NCI-H2029 (cell line): ENCODE data around the gene PIEZO2.

Experiments used
- DNase-seq: peaks from one replicate; lab custom pipeline; 2025; lab: John Stamatoyannopoulos, UW

Gene PIEZO2

GRCh38 chr18:11025671-11026070 is 123.7 kb downstream of the PIEZO2 start:
- no peak for DNase-seq

DNA sequence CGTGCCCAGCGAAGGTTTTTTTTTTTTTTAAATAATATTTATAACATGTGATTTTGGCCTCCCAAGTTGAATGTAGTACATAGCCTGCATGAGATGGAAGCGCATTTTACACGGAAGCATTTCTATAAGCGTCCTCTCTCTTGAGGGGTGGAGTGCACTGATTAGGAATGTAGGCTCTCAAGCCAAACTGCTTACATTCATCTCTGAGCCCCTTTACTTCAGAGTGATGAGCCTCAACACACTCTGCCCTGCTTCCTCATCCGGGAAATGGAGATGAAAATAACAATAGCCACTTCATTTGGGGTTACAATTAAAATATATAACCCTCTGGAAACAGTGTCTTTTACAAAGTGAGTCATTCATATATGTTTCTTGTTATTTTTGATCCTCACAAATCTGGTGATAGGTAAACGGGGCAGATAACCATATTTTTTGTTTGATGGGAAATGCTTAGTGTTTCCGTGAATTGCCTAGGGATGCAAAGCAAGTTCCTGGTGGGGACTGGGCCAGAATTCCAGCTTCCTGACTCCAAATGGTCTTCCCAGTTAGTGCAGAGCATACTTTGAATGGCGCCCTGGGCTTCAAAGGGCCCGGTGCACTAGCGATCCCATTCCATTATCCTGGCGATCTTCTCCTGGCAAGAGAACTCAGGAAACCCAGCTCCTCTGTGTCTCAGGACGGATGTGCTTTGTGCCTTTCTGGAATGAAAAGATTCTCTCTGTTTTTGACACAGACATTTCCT is 124.3 kb downstream of the PIEZO2 start:
- no peak for DNase-seq

- no peak for DNase-seq
These were observed 127.9 kb downstream of the PIEZO2 start for GRCh38 chr18:11021477-11021876.

GRCh38 chr18:11020877-11021414 is 128.4 kb downstream of the PIEZO2 start:
- no peak for DNase-seq

- DNase-seq = no peak
These were observed 129.1 kb downstream of the PIEZO2 start for GRCh38 chr18:11020161-11020853.

DNA sequence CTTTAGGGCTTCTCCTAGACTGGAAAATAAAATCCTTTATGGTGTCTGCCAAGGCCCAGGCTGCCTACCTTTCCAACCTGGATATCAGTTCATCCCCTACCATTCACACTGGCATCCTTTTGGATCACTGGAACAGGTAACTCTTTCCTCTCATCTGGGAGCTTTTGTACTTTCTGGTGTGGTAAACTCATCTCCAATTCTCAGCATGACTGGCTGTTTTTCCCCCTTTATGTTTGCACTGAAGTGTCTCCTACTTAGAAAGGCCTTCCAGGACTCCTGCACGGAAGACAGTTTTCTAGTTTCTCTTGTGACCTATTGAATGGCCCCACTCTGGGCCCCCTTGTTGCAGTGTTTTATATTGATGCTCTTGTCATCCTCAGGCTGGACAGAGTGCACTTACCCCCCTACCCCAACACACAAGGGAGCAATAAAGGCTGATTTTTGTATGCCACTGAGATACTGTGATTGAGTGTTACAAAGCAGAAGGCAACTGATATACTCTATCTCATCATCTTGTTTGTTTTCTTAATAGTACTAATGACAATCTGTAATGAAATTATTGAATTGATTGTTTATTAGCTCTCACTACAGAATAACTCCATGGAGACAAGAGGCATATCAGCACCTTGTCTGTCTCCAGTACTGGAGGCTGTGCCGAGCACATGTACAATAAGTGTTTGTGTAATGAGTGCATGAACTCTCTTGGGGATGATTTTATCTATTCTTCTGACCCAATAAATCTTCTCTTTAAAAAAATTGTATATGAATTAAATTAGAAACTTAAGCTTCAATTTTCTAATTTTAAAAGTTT is 129.9 kb downstream of the PIEZO2 start:
- no peak for DNase-seq

GRCh38 chr18:11009869-11010268 is 139.5 kb downstream of the PIEZO2 start:
- no peak for DNase-seq

DNA sequence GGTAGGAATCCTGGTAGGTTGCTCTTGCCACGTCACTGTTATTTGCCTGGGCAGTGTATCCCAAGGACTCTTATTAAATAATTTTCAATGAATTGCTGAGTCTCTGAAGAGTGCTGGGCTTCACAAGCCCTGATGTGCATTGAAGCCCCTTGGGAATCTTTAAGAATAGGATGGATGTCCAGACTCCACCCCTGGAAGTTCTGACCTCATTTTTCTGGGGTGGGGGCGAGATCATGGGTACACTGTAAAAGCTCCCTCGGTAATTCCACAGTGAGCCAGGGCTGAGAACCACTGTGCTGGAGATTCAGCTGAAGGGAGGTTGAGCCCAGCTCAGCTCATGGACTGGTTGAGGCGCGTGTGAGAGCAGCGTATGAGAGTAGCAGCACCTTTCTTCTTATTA is 140.2 kb downstream of the PIEZO2 start:
- no peak for DNase-seq

GRCh38 chr18:11008505-11008904 is 140.9 kb downstream of the PIEZO2 start:
- no peak for DNase-seq

DNA sequence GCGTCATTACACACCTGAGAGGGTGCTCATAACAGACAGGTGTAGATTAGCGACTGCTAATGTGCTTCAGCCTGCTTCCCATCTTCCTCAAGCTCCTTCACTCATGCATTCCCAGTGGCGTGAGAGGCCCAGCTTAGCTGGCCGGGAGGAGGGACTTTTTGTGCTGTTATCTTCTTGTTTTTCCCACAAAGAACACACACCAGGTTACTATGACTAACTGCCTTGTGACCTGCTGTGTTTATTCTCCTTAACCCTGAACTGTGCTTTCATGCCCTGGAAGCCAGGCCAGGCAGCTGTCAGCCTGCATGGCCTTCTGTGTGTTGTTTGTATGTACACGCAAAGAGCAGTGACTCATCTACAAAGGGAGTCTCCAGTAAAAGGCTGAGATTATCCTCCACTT is 143.8 kb downstream of the PIEZO2 start:
- DNase-seq = no peak

- no peak for DNase-seq
These were observed 144.4 kb downstream of the PIEZO2 start for GRCh38 chr18:11004951-11005350.

DNA sequence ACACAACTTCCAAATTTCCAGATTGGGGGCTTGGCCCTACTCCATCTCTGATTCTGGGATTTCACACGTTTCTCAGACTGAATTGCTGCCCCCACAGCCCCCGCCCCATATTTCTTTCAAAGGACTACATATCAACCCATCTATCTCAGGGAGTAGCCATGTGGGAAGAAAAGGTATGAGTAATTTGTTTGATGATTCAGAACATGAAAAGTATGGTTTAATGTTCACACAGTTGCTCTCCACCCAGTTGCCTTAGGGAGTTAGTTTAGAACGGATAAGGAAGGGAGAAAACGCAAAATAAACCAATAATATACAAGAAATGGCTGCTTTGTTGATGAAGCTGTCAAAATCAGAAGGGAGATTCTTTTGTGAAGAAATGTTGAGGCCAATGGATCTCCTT is 145.1 kb downstream of the PIEZO2 start:
- DNase-seq = no peak

GRCh38 chr18:11002796-11003195 is 146.6 kb downstream of the PIEZO2 start:
- no peak for DNase-seq

DNA sequence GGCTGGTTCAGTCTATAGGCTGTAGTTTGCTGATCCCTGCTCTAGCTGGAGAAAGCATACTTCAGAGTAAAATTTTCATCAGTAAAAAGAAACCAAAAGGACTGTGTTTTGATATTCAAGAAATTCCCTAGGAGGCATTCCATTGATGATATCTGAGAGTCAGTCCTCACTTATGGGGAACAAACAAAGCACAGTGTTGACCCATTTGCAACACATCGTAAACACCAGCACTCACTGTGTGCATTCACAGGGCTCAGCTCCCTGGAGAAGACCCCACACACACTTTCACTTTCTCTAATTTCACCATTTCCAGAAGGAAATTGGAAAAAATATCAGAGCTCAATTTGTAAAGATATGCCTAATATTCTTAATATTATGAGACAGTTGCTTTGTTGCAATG is 147.1 kb downstream of the PIEZO2 start:
- DNase-seq = no peak

DNA sequence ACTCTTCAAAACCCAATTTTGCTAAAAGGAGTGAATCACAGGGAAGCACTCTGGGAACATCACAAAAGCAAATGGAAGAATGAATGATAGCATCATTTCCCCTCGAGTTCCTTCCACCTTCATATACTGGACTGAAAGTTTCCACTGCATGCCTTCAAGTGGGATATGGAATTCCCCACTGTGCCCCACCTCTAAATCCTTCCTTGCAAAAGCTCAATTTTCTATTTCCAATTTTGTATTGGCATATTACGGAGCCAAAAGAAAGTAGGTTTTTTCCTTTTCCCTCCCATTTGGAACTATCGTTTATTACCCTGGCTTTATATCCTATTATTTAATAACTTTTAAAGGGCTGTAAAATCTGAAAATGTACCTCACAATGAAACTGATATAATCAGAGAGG is 149.3 kb downstream of the PIEZO2 start:
- no peak for DNase-seq

- DNase-seq = no peak
These were observed 151.5 kb downstream of the PIEZO2 start for GRCh38 chr18:10997885-10998284.

GRCh38 chr18:10995550-10995949 is 153.8 kb downstream of the PIEZO2 start:
- DNase-seq = no peak

DNA sequence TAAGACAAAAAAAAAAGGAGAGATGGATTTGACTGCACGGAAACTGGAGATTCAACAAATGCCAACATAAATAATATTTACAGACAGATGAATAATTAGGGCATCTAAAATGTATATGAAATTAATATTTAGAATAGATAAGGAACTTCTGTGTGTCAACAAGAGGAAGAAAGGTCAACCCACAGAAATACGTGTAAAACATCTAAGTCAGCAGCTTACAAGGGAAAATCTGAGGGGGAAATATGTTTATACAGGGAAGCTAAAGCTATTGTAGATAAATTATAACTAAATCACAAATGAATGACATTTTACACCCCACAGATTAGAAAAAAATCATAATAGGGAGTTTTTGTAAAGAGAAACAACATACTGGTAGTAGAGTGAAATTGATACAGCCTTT is 159.9 kb downstream of the PIEZO2 start:
- DNase-seq = no peak

DNA sequence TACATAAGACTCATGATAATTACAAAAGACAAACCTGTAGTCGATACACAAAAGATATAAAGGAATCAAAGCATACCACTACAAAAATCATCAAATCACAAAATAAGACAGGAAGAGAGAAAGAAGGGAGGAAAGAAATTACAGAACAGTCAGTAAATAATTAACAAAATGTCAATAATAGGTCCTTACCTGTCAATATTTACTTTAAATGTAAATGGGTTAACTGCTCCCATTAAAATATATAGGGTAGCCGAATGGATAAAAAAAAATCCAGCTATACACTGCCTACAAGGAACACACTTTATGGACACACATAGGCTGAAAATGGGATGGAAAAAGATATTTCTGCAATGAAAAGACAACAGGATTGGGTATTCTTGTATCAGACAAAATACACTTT is 163.7 kb downstream of the PIEZO2 start:
- DNase-seq = no peak

GRCh38 chr18:10979411-10979810 is 170.0 kb downstream of the PIEZO2 start:
- DNase-seq = no peak

- DNase-seq = no peak
These were observed 172.3 kb downstream of the PIEZO2 start for GRCh38 chr18:10977042-10977441.

- DNase-seq = no peak
These were observed 175.7 kb downstream of the PIEZO2 start for GRCh38 chr18:10973567-10974203.
